ENCODE data around the gene PRR36. TPM values are rescaled to one million over a fixed set of nuclear protein-coding genes. Genes with fewer than 3 reads are reported as not detected.

Gene PRR36
- total RNA-seq, 4 donors from 2014 or later: 0.35 to 0.85 TPM; not detected in 2

DNA sequence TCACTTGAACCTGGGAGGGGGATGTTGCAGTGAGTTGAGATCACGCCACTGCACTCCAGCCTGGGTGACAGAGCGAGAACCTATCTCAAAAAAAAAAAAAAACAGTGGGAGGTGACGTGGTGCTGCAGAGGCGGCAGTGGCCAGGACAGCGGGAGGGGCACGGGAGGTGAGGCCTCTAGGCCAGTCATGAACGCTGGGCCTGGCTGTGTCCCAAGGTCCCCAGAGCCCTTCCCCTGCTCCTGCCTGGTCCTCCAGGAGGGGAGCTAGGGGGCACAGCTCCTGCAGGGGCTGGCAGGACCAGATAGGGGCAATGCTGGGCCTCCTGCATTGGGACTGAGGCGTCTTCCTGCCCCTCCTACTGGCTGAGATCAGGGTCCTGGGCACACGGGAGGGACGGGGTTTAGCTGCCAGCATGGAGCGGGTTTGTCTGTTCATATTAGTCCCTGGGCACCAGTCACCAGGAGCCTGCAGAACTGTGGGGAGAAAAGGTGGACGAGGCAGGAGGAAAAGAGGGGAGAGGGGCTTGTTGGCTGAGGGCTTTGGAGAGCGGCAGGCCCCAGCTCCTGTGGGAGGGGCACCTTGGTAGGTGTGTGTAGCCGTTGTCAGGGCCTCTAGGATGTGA lies 34.0 kb upstream of the PRR36 start:
- no peaks in the 10 kb centered on the region for H3K27me3 ChIP-seq
- H3K4me1 ChIP-seq: peaks cover 10% of the 10 kb centered on the region in 2 donors
- intact Hi-C loops (cut with DNase I; ENCODE audit: low total_unique reads): no loop called here
- DNase-seq: no peak
- TF ChIP-seq POLR2A (IDR thresholded peaks at IDR 0.05): no peak
- TF ChIP-seq, protein P1, sequence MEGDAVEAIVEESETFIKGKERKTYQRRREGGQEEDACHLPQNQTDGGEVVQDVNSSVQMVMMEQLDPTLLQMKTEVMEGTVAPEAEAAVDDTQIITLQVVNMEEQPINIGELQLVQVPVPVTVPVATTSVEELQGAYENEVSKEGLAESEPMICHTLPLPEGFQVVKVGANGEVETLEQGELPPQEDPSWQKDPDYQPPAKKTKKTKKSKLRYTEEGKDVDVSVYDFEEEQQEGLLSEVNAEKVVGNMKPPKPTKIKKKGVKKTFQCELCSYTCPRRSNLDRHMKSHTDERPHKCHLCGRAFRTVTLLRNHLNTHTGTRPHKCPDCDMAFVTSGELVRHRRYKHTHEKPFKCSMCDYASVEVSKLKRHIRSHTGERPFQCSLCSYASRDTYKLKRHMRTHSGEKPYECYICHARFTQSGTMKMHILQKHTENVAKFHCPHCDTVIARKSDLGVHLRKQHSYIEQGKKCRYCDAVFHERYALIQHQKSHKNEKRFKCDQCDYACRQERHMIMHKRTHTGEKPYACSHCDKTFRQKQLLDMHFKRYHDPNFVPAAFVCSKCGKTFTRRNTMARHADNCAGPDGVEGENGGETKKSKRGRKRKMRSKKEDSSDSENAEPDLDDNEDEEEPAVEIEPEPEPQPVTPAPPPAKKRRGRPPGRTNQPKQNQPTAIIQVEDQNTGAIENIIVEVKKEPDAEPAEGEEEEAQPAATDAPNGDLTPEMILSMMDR (IDR thresholded peaks at IDR 0.05): no peak
- H3K27ac ChIP-seq: no peak overlapping the region
- no peaks in the 10 kb centered on the region for H3K36me3 ChIP-seq
- no peak overlapping the region for H3K4me3 ChIP-seq
- H3K9me3 ChIP-seq: no peaks in the 10 kb centered on the region

DNA sequence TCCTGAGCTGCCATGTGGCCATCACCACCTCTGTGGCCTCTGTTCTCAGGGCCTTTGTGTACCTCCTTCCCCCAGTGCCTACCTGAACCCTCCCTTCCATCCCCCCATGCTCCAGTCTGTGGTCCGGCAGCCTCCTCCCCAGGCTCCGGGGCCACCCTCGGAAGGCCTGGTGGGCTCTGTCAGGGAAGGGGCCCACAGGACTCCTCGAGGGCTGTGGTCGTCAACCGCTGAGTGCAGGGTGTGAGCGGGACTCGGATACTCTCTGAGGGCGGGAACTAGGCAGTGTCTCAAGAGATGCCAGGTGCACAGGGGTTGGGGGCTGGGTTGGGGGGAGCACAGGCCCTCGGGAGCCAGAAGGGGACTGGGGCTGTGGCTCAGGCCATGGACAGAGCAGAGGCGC lies 33.4 kb upstream of the PRR36 start:
- no peak overlapping the region for H3K4me3 ChIP-seq
- no peaks in the 10 kb centered on the region for H3K9me3 ChIP-seq
- DNase-seq: no peak
- peaks cover 10 to 14% of the 10 kb centered on the region in 2 donors for H3K4me1 ChIP-seq
- TF ChIP-seq, protein P1 (IDR thresholded peaks at IDR 0.05): no peak
- no peak for TF ChIP-seq POLR2A (IDR thresholded peaks at IDR 0.05)
- no peaks in the 10 kb centered on the region for H3K36me3 ChIP-seq
- no peaks in the 10 kb centered on the region for H3K27me3 ChIP-seq
- H3K27ac ChIP-seq: no peak overlapping the region
- intact Hi-C loops (cut with DNase I; ENCODE audit: low total_unique reads): no loop called here

DNA sequence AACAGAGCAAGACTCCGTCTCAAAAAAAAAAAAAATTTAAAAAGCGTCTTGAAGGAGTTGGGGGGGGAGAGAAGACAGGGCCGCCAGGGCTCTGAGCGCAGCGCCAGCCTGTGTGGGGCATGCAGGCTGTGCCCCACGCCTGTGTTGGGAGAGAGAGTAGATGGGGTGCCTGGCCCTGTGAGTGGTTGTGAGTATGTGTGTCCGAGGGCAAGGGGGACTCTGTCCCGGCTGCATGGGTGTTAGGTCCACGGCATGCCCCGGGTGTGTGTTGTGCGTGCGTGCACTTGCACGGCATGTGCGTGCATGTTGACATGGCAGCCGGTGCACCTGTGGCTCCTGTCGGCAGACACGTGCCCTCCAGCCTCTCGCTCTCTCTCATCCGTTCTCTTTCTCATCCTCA lies 32.9 kb upstream of the PRR36 start:
- no peak for DNase-seq
- Histone ChIP-seq H3K4me3 (no peak overlapping the region), H3K27ac (no peak overlapping the region), H3K9me3 (no peaks in the 10 kb centered on the region), H3K4me1 (peaks cover 10 to 14% of the 10 kb centered on the region in 2 donors), H3K27me3 (no peaks in the 10 kb centered on the region), H3K36me3 (no peaks in the 10 kb centered on the region)
- intact Hi-C loops (cut with DNase I; ENCODE audit: low total_unique reads): no loop called here
- TF ChIP-seq POLR2A (IDR thresholded peaks at IDR 0.05): no peak
- TF ChIP-seq, protein P1 (IDR thresholded peaks at IDR 0.05): no peak

DNA sequence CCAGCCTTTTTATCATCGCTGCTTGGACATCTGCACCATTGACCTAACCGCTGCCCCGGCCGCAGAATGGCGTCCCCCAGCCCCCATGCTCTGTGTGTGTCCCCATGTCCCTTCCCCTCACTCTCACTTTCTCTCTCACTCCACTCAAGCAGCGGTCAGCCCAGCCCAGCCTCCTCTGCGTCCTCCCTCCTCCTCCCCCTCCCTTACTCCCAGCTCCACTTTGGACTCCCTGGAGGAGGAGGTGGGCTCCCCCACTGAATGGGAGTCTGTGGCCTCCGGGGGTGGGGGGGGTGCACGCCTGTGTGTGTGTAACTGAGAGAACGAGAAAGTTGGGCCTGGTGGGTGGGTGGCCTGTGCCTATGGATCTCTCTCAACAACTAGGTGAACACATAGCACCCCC lies 31.7 kb upstream of the PRR36 start:
- TF ChIP-seq, protein P1 (IDR thresholded peaks at IDR 0.05): no peak
- no peak for TF ChIP-seq POLR2A (IDR thresholded peaks at IDR 0.05)
- H3K27me3 ChIP-seq: no peaks in the 10 kb centered on the region
- intact Hi-C loops (cut with DNase I; ENCODE audit: low total_unique reads): no loop called here
- H3K36me3 ChIP-seq: no peaks in the 10 kb centered on the region
- H3K9me3 ChIP-seq: no peaks in the 10 kb centered on the region
- H3K4me3 ChIP-seq: no peak overlapping the region
- peaks cover 10 to 14% of the 10 kb centered on the region in 2 donors for H3K4me1 ChIP-seq
- no peak overlapping the region for H3K27ac ChIP-seq
- no peak for DNase-seq

DNA sequence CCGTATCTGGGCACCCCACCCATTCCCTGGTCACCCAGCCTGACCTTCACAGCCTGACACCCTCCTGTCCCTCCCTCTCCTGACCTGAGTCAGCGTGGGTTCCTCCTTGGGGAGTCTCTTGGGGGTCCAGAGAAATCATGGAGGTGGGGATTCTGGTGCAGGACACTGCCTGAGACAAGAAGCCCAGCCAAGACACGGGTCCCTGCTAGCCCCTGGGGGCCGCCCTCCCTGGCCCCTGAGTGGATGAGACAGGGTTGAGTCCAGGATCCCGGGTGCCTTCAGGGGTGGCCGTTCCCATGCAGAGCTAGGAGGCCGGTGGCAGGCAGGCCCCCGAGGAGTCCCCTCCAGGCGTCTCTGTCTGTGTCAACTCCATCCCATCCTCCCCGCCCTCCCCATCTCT lies 31.1 kb upstream of the PRR36 start:
- H3K27ac ChIP-seq: no peak overlapping the region
- intact Hi-C loops (cut with DNase I; ENCODE audit: low total_unique reads): no loop called here
- H3K27me3 ChIP-seq: no peaks in the 10 kb centered on the region
- H3K9me3 ChIP-seq: no peaks in the 10 kb centered on the region
- no peaks in the 10 kb centered on the region for H3K36me3 ChIP-seq
- no peak overlapping the region for H3K4me3 ChIP-seq
- TF ChIP-seq, protein P1 (IDR thresholded peaks at IDR 0.05): no peak
- no peak for TF ChIP-seq POLR2A (IDR thresholded peaks at IDR 0.05)
- peaks cover 10 to 14% of the 10 kb centered on the region in 2 donors for H3K4me1 ChIP-seq
- DNase-seq: no peak

Data from uterus (tissue), 4 donors.